Measurements from ENCODE around the gene SLC2A6. TPM values are rescaled to one million over a fixed set of nuclear protein-coding genes. Genes with fewer than 3 reads are reported as not detected.

SLC2A6 gene
- total RNA-seq, 1 experiment from 2014 or later = 18.7 TPM

- no peak overlapping the region for H3K14ac ChIP-seq (ENCODE audit: insufficient read depth, low read length)
- H2AK5ac ChIP-seq (ENCODE audit: insufficient read length, low read length) = no peak overlapping the region
- Mint-ChIP-seq H3K27me3 (ENCODE audit: low read depth) (peaks cover 18% of the 10 kb centered on the region), H3K36me3 (ENCODE audit: insufficient read depth in 1 of 3, low read depth in 3 of 3) (no peaks in the 10 kb centered on the region), H3K9me3 (no peaks in the 10 kb centered on the region; a peak in 2 of 5 replicates), H3K27ac (no peak overlapping the region), H3K4me1 (peaks cover 8 to 11% of the 10 kb centered on the region in 2 experiments), H3K4me3 (no peak overlapping the region)
- H3K18ac ChIP-seq (ENCODE audit: insufficient read length, low read depth, low read length) = no peak overlapping the region
- no peak for TF ChIP-seq CTCF (conservative IDR thresholded peaks at IDR 0.05)
- WGBS (ENCODE audit: extremely low coverage, insufficient read length, low lambda C conversion rate) = no CpG with 5 or more reads among the region's 8 CpGs
- H3K79me1 ChIP-seq (ENCODE audit: insufficient read depth, low read depth, low read length, poor library complexity, severe bottlenecking) = no peaks in the 10 kb centered on the region
- H4K91ac ChIP-seq (ENCODE audit: insufficient read length, low read depth, low read length) = no peak overlapping the region
- no peak overlapping the region for H3K4me2 ChIP-seq (ENCODE audit: insufficient read depth, insufficient read length, low read length)
- H3K9ac ChIP-seq (ENCODE audit: extremely low read depth, insufficient read length, low read length) = no peak overlapping the region
- H3K23me2 ChIP-seq (ENCODE audit: insufficient read length, low read depth, low read length, poor library complexity, severe bottlenecking) = no peaks in the 10 kb centered on the region
- H3K23ac ChIP-seq (ENCODE audit: insufficient read length, low read depth, low read length) = no peak overlapping the region
- no peak overlapping the region for H4K8ac ChIP-seq (replicated peaks; ENCODE audit: insufficient read length, low read depth, low read length)
- no peak overlapping the region for H2BK20ac ChIP-seq (ENCODE audit: low read depth, low read length, poor library complexity, severe bottlenecking)
- peaks cover 3% of the 10 kb centered on the region for H4K20me1 ChIP-seq (ENCODE audit: control insufficient read depth, insufficient read depth, insufficient read length)
- H3K79me2 ChIP-seq (ENCODE audit: insufficient read depth, low read length) = no peaks in the 10 kb centered on the region
- H3K27ac ChIP-seq (ENCODE audit: insufficient read length, low read depth, low read length) = no peak overlapping the region
- no peak overlapping the region for H2BK15ac ChIP-seq (ENCODE audit: low read depth, low read length)
- H3T11ph ChIP-seq (ENCODE audit: low read length) = no peak overlapping the region
- no peak overlapping the region for H2AFZ ChIP-seq (ENCODE audit: low read length)
- H3K4ac ChIP-seq (ENCODE audit: low read depth, low read length) = no peak overlapping the region
- H2BK12ac ChIP-seq (ENCODE audit: insufficient read length, low read depth, low read length) = no peak overlapping the region
- no peak for DNase-seq
- H3K4me1 ChIP-seq (ENCODE audit: insufficient read depth, low read length) = peaks cover 2% of the 10 kb centered on the region; the same call in 1 of the 2 replicates
- no peak overlapping the region for H4K5ac ChIP-seq (ENCODE audit: insufficient read length, low read depth, low read length)
- no peak overlapping the region for H2BK120ac ChIP-seq (ENCODE audit: low read depth, low read length, poor library complexity, severe bottlenecking)
- no peaks in the 10 kb centered on the region for H3K9me3 ChIP-seq (ENCODE audit: control insufficient read depth, low read depth, low read length)
- no peak overlapping the region for H3K56ac ChIP-seq (ENCODE audit: insufficient read length, low read depth, low read length)
- no peaks in the 10 kb centered on the region for H3K27me3 ChIP-seq (ENCODE audit: insufficient read depth, low read length)
- no peak overlapping the region for H2BK5ac ChIP-seq (ENCODE audit: insufficient read length, low read length)
Measured at GRCh38 chr9:133508046-133508445, 29.1 kb upstream of the SLC2A6 start.
